Fibroblast of lung (primary cell): Measurements from ENCODE around the gene TBL1X.

Source experiments
- EZH2 ChIP-seq: IDR thresholded peaks from 2 replicates; pipeline ENCODE4 v1.5.1; 2012; ENCODE audit warnings: low read length, control low read depth, mild to moderate bottlenecking; ENCODE audit errors: missing control alignments
- TF ChIP-seq, protein P1 (sequence below), 2 donors: IDR thresholded peaks in 1 of 2; conservative IDR thresholded peaks in 1 of 2; 1 replicate in 1 of 2; 2 replicates in 1 of 2; pipeline ENCODE4 v1.5.1; 2011 to 2012; ENCODE audit warnings: low read length in 2 of 2, control low read depth in 1 of 2, inconsistent platforms in 1 of 2, low read depth in 1 of 2, mild to moderate bottlenecking in 1 of 2

DNA sequence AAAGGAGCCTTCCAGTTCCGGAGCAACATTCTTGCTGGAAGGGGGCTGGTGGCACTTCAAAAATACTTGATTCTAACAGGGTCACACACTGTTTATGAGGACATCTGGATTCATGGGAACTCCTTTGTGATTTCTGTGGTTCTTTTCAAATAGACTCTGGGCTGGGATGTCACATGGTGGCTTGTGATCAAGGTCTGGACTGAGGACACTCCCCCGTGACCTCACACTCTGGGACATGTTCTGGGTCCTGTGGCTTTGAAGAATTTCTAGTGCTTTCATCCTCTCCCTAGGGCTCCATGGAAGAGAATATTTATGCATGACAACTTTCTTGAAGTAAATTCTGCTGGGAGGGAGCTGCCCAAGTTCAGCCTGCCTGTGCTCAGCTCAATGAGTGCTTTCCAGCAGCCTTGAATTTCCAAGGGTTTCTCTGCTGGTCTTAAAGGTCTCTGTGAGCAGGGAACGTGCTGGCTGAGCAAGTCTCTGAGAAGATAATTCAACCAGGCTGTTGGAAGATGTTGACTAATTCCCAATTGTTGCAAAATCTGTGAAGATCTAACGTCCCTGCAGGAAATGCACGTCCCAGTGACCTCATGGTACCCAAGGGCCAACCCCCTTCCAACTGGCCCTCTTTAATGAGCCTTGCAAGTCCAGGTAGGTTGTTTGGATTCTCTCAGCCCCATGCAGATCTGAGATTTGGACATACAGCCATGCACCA is 264.5 kb downstream of the TBL1X start:
- TF ChIP-seq, protein P1, sequence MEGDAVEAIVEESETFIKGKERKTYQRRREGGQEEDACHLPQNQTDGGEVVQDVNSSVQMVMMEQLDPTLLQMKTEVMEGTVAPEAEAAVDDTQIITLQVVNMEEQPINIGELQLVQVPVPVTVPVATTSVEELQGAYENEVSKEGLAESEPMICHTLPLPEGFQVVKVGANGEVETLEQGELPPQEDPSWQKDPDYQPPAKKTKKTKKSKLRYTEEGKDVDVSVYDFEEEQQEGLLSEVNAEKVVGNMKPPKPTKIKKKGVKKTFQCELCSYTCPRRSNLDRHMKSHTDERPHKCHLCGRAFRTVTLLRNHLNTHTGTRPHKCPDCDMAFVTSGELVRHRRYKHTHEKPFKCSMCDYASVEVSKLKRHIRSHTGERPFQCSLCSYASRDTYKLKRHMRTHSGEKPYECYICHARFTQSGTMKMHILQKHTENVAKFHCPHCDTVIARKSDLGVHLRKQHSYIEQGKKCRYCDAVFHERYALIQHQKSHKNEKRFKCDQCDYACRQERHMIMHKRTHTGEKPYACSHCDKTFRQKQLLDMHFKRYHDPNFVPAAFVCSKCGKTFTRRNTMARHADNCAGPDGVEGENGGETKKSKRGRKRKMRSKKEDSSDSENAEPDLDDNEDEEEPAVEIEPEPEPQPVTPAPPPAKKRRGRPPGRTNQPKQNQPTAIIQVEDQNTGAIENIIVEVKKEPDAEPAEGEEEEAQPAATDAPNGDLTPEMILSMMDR (conservative IDR thresholded peaks at IDR 0.05 in 1 of 2, IDR thresholded peaks at IDR 0.05 in 1 of 2; ENCODE audit: low read depth in 1 of 2, low read length in 2 of 2): no peak
- no peak for TF ChIP-seq EZH2
